ENCODE measurements around the gene MS4A6A. TPM values are rescaled to one million over a fixed set of nuclear protein-coding genes. Genes with fewer than 3 reads are reported as not detected.
A peak's percentile ranks its signal among the peaks of the same experiment; 100 is the strongest.

The MS4A6A gene
- total and polyA plus RNA-seq, 9 of the 15 experiments (the other 6 are each of a cell fraction or from before 2014, with no cell fraction given): 0.57 to 9.5 (median 4.2) TPM

DNA sequence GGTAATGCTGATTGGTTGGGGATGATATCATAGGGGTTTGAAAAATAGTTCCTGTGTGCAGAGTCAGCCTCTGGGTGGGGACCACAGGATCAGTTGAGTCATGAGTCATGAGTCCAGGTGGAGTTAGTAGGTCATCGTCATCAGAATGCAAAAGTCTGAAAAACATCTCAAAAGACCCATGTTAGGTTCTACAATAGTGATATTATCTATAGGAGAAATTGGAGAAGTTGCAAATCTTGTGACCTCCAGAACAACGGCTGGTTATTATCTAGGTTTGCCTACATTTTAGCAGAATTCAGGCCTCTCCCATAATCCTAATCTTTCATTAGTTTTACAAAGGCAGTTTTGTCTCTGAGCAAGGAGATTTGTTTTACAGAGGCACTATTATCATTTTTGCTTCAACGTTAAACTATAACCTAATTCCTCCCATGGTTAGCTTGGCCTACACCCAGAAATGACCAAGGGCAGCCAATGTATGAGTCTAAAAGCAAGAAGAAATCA is 55.5 kb downstream of the MS4A6A start (continued):
- TF ChIP-seq ATF6 (CRISPR knock-in tag; IDR thresholded peaks at IDR 0.05) (no peak), SIN3A (IDR thresholded peaks at IDR 0.05; ENCODE audit: borderline replicate concordance in 2 of 2, control insufficient read depth in 1 of 2, low read depth in 2 of 2, low read length in 2 of 2) (no peak), CHD1 (IDR thresholded peaks at IDR 0.05; ENCODE audit: low read length) (no peak), KDM5B (IDR thresholded peaks at IDR 0.05; ENCODE audit: insufficient replicate concordance, low read depth, low read length) (no peak), HDAC3 (IDR thresholded peaks at IDR 0.05; ENCODE audit: borderline replicate concordance, partially characterized antibody) (no peak), ZNF143 (CRISPR knock-in tag; IDR thresholded peaks at IDR 0.05) (no peak), ZNF354B (CRISPR knock-in tag; IDR thresholded peaks at IDR 0.05) (no peak), NCOA1 (IDR thresholded peaks at IDR 0.05; ENCODE audit: low read depth) (no peak), NR2F6 (CRISPR knock-in tag; IDR thresholded peaks at IDR 0.05) (no peak), SNIP1 (IDR thresholded peaks at IDR 0.05; ENCODE audit: low read depth) (no peak), NEUROD1 (IDR thresholded peaks at IDR 0.05; ENCODE audit: borderline replicate concordance, low read depth, low read length, partially characterized antibody) (no peak), RNF219 (CRISPR knock-in tag; IDR thresholded peaks at IDR 0.05) (no peak)
- TF ChIP-seq, protein P1, sequence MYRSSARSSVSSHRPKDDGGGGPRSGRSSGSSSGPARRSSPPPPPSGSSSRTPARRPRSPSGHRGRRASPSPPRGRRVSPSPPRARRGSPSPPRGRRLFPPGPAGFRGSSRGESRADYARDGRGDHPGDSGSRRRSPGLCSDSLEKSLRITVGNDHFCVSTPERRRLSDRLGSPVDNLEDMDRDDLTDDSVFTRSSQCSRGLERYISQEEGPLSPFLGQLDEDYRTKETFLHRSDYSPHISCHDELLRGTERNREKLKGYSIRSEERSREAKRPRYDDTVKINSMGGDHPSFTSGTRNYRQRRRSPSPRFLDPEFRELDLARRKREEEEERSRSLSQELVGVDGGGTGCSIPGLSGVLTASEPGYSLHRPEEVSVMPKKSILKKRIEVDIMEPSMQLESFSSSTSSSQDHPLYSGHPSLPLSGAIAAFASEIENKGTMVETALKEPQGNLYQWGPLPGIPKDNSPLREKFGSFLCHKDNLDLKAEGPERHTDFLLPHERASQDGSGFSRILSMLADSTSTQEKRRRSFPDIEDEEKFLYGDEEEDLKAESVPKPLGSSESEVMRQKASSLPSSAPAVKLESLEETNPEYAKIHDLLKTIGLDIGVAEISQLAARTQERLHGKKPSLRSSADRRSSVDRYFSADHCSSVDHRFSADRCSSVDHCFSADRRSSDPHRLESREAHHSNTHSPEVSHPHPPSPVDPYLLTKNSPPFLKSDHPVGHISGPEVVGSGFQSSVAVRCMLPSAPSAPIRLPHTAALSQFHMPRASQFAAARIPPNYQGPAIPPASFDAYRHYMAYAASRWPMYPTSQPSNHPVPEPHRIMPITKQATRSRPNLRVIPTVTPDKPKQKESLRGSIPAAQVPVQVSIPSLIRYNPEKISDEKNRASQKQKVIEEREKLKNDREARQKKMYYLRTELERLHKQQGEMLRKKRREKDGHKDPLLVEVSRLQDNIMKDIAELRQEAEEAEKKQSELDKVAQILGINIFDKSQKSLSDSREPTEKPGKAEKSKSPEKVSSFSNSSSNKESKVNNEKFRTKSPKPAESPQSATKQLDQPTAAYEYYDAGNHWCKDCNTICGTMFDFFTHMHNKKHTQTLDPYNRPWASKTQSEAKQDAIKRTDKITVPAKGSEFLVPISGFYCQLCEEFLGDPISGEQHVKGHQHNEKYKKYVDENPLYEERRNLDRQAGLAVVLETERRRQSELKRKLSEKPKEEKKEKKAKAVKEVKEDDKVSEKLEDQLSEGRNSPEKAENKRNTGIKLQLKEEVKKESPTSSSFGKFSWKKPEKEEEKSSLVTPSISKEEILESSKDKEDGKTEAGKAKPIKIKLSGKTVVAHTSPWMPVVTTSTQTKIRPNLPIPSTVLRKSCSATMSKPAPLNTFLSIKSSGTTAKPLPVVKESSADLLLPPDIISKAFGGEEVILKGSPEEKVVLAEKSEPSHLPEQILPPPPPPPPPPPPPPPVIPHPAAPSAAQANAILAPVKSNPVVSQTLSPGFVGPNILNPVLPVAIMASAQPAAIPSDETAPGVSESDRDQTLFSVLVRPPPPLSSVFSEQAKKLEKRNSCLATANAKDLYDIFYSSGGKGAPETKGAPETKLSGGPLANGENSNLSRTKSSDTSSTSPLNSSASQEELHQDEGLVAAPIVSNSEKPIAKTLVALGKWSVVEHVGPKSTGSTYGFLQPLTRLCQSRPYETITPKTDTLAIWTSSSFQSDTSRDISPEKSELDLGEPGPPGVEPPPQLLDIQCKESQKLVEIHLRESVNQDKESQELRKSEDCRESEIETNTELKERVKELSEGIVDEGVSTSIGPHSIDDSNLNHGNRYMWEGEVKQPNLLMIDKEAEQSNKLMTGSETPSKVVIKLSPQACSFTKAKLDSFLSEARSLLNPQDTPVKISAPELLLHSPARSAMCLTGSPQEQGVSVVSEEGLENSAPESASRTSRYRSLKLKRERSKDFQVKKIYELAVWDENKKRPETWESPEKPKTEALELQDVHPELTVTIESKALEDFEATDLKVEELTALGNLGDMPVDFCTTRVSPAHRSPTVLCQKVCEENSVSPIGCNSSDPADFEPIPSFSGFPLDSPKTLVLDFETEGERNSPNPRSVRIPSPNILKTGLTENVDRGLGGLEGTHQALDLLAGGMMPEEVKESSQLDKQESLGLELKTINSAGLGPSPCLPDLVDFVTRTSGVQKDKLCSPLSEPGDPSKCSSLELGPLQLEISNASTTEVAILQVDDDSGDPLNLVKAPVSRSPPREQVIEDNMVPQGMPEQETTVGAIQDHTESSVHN (IDR thresholded peaks at IDR 0.05; ENCODE audit: borderline replicate concordance in 1 of 2, low read depth in 1 of 2): peak in 1 of 2 experiments; percentile 53; a peak in 1 of 4 replicates
- TF ChIP-seq, protein P2, sequence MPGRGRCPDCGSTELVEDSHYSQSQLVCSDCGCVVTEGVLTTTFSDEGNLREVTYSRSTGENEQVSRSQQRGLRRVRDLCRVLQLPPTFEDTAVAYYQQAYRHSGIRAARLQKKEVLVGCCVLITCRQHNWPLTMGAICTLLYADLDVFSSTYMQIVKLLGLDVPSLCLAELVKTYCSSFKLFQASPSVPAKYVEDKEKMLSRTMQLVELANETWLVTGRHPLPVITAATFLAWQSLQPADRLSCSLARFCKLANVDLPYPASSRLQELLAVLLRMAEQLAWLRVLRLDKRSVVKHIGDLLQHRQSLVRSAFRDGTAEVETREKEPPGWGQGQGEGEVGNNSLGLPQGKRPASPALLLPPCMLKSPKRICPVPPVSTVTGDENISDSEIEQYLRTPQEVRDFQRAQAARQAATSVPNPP (IDR thresholded peaks at IDR 0.05; ENCODE audit: borderline replicate concordance, insufficient read depth, insufficient read length): no peak

Data from K562 (cell line).